Chondrocyte (in vitro differentiated cells): ENCODE results near the gene SPSB1. TPM values are rescaled to one million over a fixed set of nuclear protein-coding genes. Genes with fewer than 3 reads are reported as not detected.

Experiments used
- DNase-seq: peaks from one replicate; pipeline ENCODE4 v3.0.0; 2021; ENCODE audit warnings: mixed read lengths, low spot score
- H3K27ac Mint-ChIP-seq: one replicate; pipeline ENCODE4 v1.8.0; 2021; ENCODE audit warnings: mild to moderate bottlenecking, moderate library complexity, mixed read lengths; ENCODE audit not compliant: unreplicated experiment
- H3K27me3 Mint-ChIP-seq: 2 replicates; pipeline ENCODE4 v1.8.0; 2021; ENCODE audit warnings: low read depth, mixed read lengths
- H3K36me3 Mint-ChIP-seq: 2 replicates; pipeline ENCODE4 v1.8.0; 2021; ENCODE audit warnings: low read depth, mixed read lengths
- H3K4me1 Mint-ChIP-seq: 2 replicates; pipeline ENCODE4 v1.8.0; 2021; ENCODE audit warnings: low read depth, mild to moderate bottlenecking, mixed read lengths
- H3K4me3 Mint-ChIP-seq: one replicate; pipeline ENCODE4 v1.8.0; 2021; ENCODE audit warnings: mild to moderate bottlenecking, moderate library complexity, mixed read lengths; ENCODE audit not compliant: unreplicated experiment
- H3K9me3 Mint-ChIP-seq: 2 replicates; pipeline ENCODE4 v1.8.0; 2021; ENCODE audit warnings: low read depth, mixed read lengths
- CTCF ChIP-seq: fragments of 200-600 bp; sonication (generic); IDR thresholded peaks from 2 replicates; pipeline ENCODE4 v1.5.0; 2021; ENCODE audit warnings: antibody characterized with exemption, mild to moderate bottlenecking, moderate library complexity
- total RNA-seq: library from RNA; stranded (reverse); gene quantifications from 3 replicates; pipeline ENCODE4 v1.2.1, GENCODE V29; 2021

Gene SPSB1
- total RNA-seq, 1 donor from 2014 or later: 173 TPM

GRCh38 chr1:9410737-9411297 is 118.1 kb downstream of the SPSB1 start:
- H3K27ac Mint-ChIP-seq: peak overlapping the region; percentile 80
- H3K27me3 Mint-ChIP-seq: no peaks in the 10 kb centered on the region
- no peak for DNase-seq
- no peaks in the 10 kb centered on the region for H3K9me3 Mint-ChIP-seq
- H3K4me1 Mint-ChIP-seq: peaks cover 44% of the 10 kb centered on the region
- H3K4me3 Mint-ChIP-seq: no peak overlapping the region
- H3K36me3 Mint-ChIP-seq: no peaks in the 10 kb centered on the region
- TF ChIP-seq CTCF: no peak

- DNase-seq: no peak
- H3K4me3 Mint-ChIP-seq: peak overlapping the region; percentile 28
- no peaks in the 10 kb centered on the region for H3K27me3 Mint-ChIP-seq
- peaks cover 37% of the 10 kb centered on the region for H3K4me1 Mint-ChIP-seq
- H3K27ac Mint-ChIP-seq: peak overlapping the region; percentile 98
- TF ChIP-seq CTCF: peak; percentile 23
- no peaks in the 10 kb centered on the region for H3K9me3 Mint-ChIP-seq
- H3K36me3 Mint-ChIP-seq: no peaks in the 10 kb centered on the region
Measured at GRCh38 chr1:9413071-9413876, 120.6 kb downstream of the SPSB1 start.

- peak overlapping the region; percentile 28 for H3K4me3 Mint-ChIP-seq
- TF ChIP-seq CTCF: no peak
- H3K27me3 Mint-ChIP-seq: no peaks in the 10 kb centered on the region
- H3K27ac Mint-ChIP-seq: peak overlapping the region; percentile 98
- no peaks in the 10 kb centered on the region for H3K36me3 Mint-ChIP-seq
- no peak for DNase-seq
- no peaks in the 10 kb centered on the region for H3K9me3 Mint-ChIP-seq
- H3K4me1 Mint-ChIP-seq: peaks cover 37% of the 10 kb centered on the region
Measured at GRCh38 chr1:9413877-9414213, 121.2 kb downstream of the SPSB1 start.

- H3K4me3 Mint-ChIP-seq: no peak overlapping the region
- no peak for DNase-seq
- H3K36me3 Mint-ChIP-seq: no peaks in the 10 kb centered on the region
- TF ChIP-seq CTCF: no peak
- H3K4me1 Mint-ChIP-seq: peaks cover 30% of the 10 kb centered on the region
- H3K9me3 Mint-ChIP-seq: no peaks in the 10 kb centered on the region
- no peaks in the 10 kb centered on the region for H3K27me3 Mint-ChIP-seq
- H3K27ac Mint-ChIP-seq: peak overlapping the region; percentile 36
Measured at GRCh38 chr1:9416506-9416905, 123.8 kb downstream of the SPSB1 start.

- Mint-ChIP-seq H3K4me1 (peaks cover 25% of the 10 kb centered on the region), H3K27ac (peak overlapping the region; percentile 36), H3K27me3 (no peaks in the 10 kb centered on the region), H3K36me3 (no peaks in the 10 kb centered on the region), H3K9me3 (no peaks in the 10 kb centered on the region), H3K4me3 (no peak overlapping the region)
- no peak for TF ChIP-seq CTCF
- DNase-seq: no peak
Measured at GRCh38 chr1:9416918-9417500, 124.3 kb downstream of the SPSB1 start.
